ENCODE data around the gene THSD7A.

Gene THSD7A

DNA sequence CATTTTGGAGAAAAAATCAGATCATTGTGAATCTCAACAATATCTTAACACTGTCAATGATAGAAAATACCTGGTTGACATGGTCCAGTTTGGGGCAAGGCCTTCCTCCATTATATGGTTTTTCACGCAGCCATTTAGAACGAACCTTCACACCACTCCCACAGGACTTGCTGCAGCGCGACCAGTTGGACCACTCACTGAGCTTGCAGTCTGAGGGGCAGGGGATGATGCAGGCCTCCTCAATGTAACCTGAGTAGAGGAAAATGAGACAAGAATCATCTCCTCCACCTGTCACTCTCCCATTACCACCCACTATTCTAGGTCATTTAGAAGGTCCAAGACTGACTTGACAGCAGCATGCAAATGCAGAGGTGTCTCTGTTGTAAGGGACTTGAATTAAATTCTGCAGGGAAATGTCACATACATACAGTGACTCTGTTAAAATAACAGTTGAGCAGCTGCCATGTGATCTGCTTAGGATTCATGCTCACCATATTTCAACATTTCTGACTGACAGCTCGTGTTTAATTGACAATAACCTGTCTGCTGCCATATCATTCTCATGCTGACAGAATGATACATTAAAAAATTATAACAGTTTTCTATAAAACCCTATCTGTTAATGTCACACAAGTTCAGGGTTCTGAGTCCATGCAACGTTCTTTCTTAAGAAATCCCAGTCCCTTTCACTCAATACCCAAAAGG lies 403.0 kb downstream of the THSD7A start:
- Histone ChIP-seq H2AFZ (ENCODE audit: insufficient read depth, low read length, poor library complexity) (no peak overlapping the region), H3K18ac (ENCODE audit: low read length) (no peak overlapping the region), H3K4me2 (ENCODE audit: low read length) (no peak overlapping the region), H3K27me3 (ENCODE audit: insufficient read depth, low read length) (no peaks in the 10 kb centered on the region), H3K79me2 (ENCODE audit: control insufficient read depth, insufficient read depth, low read length, poor library complexity) (no peaks in the 10 kb centered on the region), H3K9ac (ENCODE audit: low read length) (no peak overlapping the region), H2BK12ac (ENCODE audit: low read length) (no peak overlapping the region), H3K14ac (ENCODE audit: low read length) (no peak overlapping the region), H3K4ac (ENCODE audit: low read depth, low read length) (no peak overlapping the region), H3K9me3 (ENCODE audit: insufficient read depth, low read depth, low read length) (no peaks in the 10 kb centered on the region), H3K27ac (ENCODE audit: low read depth, low read length) (no peak overlapping the region), H3K23ac (ENCODE audit: low read length) (no peak overlapping the region), H2BK5ac (ENCODE audit: low read depth, low read length, poor library complexity) (no peak overlapping the region), H4K12ac (ENCODE audit: low read depth, low read length) (no peak overlapping the region), H4K91ac (ENCODE audit: low read depth, low read length) (no peak overlapping the region), H3K36me3 (ENCODE audit: control insufficient read depth in 1 of 2, insufficient read depth in 2 of 2, low read length in 2 of 2) (no peaks in the 10 kb centered on the region), H2BK120ac (ENCODE audit: insufficient read depth, low read length, poor library complexity) (no peak overlapping the region), H3K79me1 (ENCODE audit: low read length) (no peaks in the 10 kb centered on the region), H2AK5ac (ENCODE audit: low read length) (no peak overlapping the region), H4K8ac (ENCODE audit: low read depth, low read length) (no peak overlapping the region), H3K4me1 (ENCODE audit: control insufficient read depth in 1 of 2, insufficient read depth in 2 of 2, low read length in 2 of 2) (no peaks in the 10 kb centered on the region), H3K4me3 (ENCODE audit: low read depth, low read length) (no peak overlapping the region)
- no peak for DNase-seq
- WGBS (ENCODE audit: extremely low coverage, insufficient coverage, insufficient read length), result no CpG with 5 or more reads among the region's 6 CpGs

DNA sequence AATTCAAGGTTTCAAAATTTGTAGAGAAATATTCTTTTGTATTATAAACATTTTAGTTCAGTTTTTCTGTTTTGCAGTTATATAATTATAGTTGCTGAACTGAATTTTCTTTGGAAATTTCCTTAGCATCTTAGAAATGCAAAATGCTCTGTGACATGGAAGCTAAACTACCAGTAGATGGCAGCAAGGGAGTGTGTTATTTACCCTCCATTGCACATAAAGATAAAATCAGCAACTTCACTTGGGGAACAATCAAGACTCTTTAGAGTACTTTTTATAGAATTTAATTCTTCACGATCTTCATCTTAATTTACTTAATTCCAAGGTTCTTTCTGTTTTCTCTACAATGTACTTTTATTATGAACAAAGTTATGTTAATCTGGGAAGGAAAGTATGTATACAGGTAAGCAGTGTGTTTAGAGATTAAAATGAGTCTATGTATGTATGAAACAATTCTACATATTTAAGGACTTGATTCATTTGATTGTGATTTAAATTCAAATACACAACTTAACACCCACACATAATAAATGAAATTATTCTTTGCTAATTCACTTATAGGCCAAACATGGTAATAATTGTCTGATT lies 404.2 kb downstream of the THSD7A start:
- no CpG with 5 or more reads among the region's 1 CpG for WGBS (ENCODE audit: extremely low coverage, insufficient coverage, insufficient read length)
- no peak overlapping the region for H3K4ac ChIP-seq (ENCODE audit: low read depth, low read length)
- no peak overlapping the region for H3K4me3 ChIP-seq (ENCODE audit: low read depth, low read length)
- H3K36me3 ChIP-seq (ENCODE audit: control insufficient read depth in 1 of 2, insufficient read depth in 2 of 2, low read length in 2 of 2), result no peaks in the 10 kb centered on the region
- no peak overlapping the region for H4K91ac ChIP-seq (ENCODE audit: low read depth, low read length)
- H3K27ac ChIP-seq (ENCODE audit: low read depth, low read length), result no peak overlapping the region
- no peak overlapping the region for H3K14ac ChIP-seq (ENCODE audit: low read length)
- H3K9ac ChIP-seq (ENCODE audit: low read length), result no peak overlapping the region
- no peaks in the 10 kb centered on the region for H3K79me2 ChIP-seq (ENCODE audit: control insufficient read depth, insufficient read depth, low read length, poor library complexity)
- H3K27me3 ChIP-seq (ENCODE audit: insufficient read depth, low read length), result no peaks in the 10 kb centered on the region
- H4K8ac ChIP-seq (ENCODE audit: low read depth, low read length), result no peak overlapping the region
- H2BK12ac ChIP-seq (ENCODE audit: low read length), result no peak overlapping the region
- no peak overlapping the region for H4K12ac ChIP-seq (ENCODE audit: low read depth, low read length)
- no peaks in the 10 kb centered on the region for H3K79me1 ChIP-seq (ENCODE audit: low read length)
- H3K4me1 ChIP-seq (ENCODE audit: control insufficient read depth in 1 of 2, insufficient read depth in 2 of 2, low read length in 2 of 2), result no peaks in the 10 kb centered on the region
- H2BK120ac ChIP-seq (ENCODE audit: insufficient read depth, low read length, poor library complexity), result no peak overlapping the region
- H2BK5ac ChIP-seq (ENCODE audit: low read depth, low read length, poor library complexity), result no peak overlapping the region
- H2AK5ac ChIP-seq (ENCODE audit: low read length), result no peak overlapping the region
- H3K9me3 ChIP-seq (ENCODE audit: insufficient read depth, low read depth, low read length), result no peaks in the 10 kb centered on the region
- no peak overlapping the region for H3K18ac ChIP-seq (ENCODE audit: low read length)
- H3K23ac ChIP-seq (ENCODE audit: low read length), result no peak overlapping the region
- H2AFZ ChIP-seq (ENCODE audit: insufficient read depth, low read length, poor library complexity), result no peak overlapping the region
- DNase-seq, result peak; percentile 22 to 86
- H3K4me2 ChIP-seq (ENCODE audit: low read length), result no peak overlapping the region

GRCh38 chr7:11424006-11424405 lies 408.0 kb downstream of the THSD7A start:
- Histone ChIP-seq H3K14ac (ENCODE audit: low read length) (no peak overlapping the region), H4K12ac (ENCODE audit: low read depth, low read length) (no peak overlapping the region), H2BK120ac (ENCODE audit: insufficient read depth, low read length, poor library complexity) (no peak overlapping the region), H2BK12ac (ENCODE audit: low read length) (no peak overlapping the region), H3K4me1 (ENCODE audit: control insufficient read depth in 1 of 2, insufficient read depth in 2 of 2, low read length in 2 of 2) (no peaks in the 10 kb centered on the region), H3K79me1 (ENCODE audit: low read length) (no peaks in the 10 kb centered on the region), H4K8ac (ENCODE audit: low read depth, low read length) (no peak overlapping the region), H3K23ac (ENCODE audit: low read length) (no peak overlapping the region), H2AK5ac (ENCODE audit: low read length) (no peak overlapping the region), H3K27me3 (ENCODE audit: insufficient read depth, low read length) (no peaks in the 10 kb centered on the region), H3K36me3 (ENCODE audit: control insufficient read depth in 1 of 2, insufficient read depth in 2 of 2, low read length in 2 of 2) (peaks cover 0 to 3% of the 10 kb centered on the region in 2 experiments), H3K9ac (ENCODE audit: low read length) (no peak overlapping the region), H3K4me3 (ENCODE audit: low read depth, low read length) (no peak overlapping the region), H3K9me3 (ENCODE audit: insufficient read depth, low read depth, low read length) (peaks cover 6% of the 10 kb centered on the region), H3K79me2 (ENCODE audit: control insufficient read depth, insufficient read depth, low read length, poor library complexity) (no peaks in the 10 kb centered on the region), H3K27ac (ENCODE audit: low read depth, low read length) (no peak overlapping the region), H4K91ac (ENCODE audit: low read depth, low read length) (no peak overlapping the region), H2AFZ (ENCODE audit: insufficient read depth, low read length, poor library complexity) (no peak overlapping the region), H3K18ac (ENCODE audit: low read length) (no peak overlapping the region), H3K4ac (ENCODE audit: low read depth, low read length) (no peak overlapping the region), H2BK5ac (ENCODE audit: low read depth, low read length, poor library complexity) (no peak overlapping the region), H3K4me2 (ENCODE audit: low read length) (no peak overlapping the region)
- no peak for DNase-seq
- no CpG with 5 or more reads among the region's 2 CpGs for WGBS (ENCODE audit: extremely low coverage, insufficient coverage, insufficient read length)

DNA sequence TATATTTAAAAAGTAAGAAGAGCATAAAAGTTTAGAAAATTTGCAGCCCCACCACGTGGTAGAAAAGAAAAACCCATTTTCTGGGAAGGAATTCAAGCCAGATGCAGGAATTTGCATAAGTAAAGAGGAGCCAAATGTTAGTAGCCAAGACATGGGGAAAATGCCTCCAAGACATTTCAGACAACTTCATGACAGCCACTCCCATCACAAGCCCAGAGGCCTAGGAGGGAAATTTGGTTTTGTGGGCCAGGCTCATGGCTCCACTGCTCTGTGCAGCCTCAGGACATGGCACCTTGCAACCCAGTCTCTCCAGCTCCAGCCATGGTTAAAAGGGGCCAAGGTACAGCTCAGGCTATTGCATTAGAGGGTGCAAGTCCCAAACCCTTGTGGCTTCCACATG lies 411.9 kb downstream of the THSD7A start:
- H3K27me3 ChIP-seq (ENCODE audit: insufficient read depth, low read length), result no peaks in the 10 kb centered on the region
- H3K79me2 ChIP-seq (ENCODE audit: control insufficient read depth, insufficient read depth, low read length, poor library complexity), result no peaks in the 10 kb centered on the region
- H3K14ac ChIP-seq (ENCODE audit: low read length), result no peak overlapping the region
- no peak overlapping the region for H2AFZ ChIP-seq (ENCODE audit: insufficient read depth, low read length, poor library complexity)
- no peak overlapping the region for H2BK5ac ChIP-seq (ENCODE audit: low read depth, low read length, poor library complexity)
- no peak overlapping the region for H3K4me2 ChIP-seq (ENCODE audit: low read length)
- peaks cover 0 to 3% of the 10 kb centered on the region in 2 experiments for H3K36me3 ChIP-seq (ENCODE audit: control insufficient read depth in 1 of 2, insufficient read depth in 2 of 2, low read length in 2 of 2)
- H3K79me1 ChIP-seq (ENCODE audit: low read length), result no peaks in the 10 kb centered on the region
- no peak overlapping the region for H4K91ac ChIP-seq (ENCODE audit: low read depth, low read length)
- no peak overlapping the region for H3K27ac ChIP-seq (ENCODE audit: low read depth, low read length)
- no peak overlapping the region for H4K8ac ChIP-seq (ENCODE audit: low read depth, low read length)
- no peak overlapping the region for H2BK120ac ChIP-seq (ENCODE audit: insufficient read depth, low read length, poor library complexity)
- H3K9ac ChIP-seq (ENCODE audit: low read length), result no peak overlapping the region
- H2AK5ac ChIP-seq (ENCODE audit: low read length), result no peak overlapping the region
- no peak overlapping the region for H3K4ac ChIP-seq (ENCODE audit: low read depth, low read length)
- H3K4me3 ChIP-seq (ENCODE audit: low read depth, low read length), result no peak overlapping the region
- H3K18ac ChIP-seq (ENCODE audit: low read length), result no peak overlapping the region
- no peak overlapping the region for H3K23ac ChIP-seq (ENCODE audit: low read length)
- no peaks in the 10 kb centered on the region for H3K4me1 ChIP-seq (ENCODE audit: control insufficient read depth in 1 of 2, insufficient read depth in 2 of 2, low read length in 2 of 2)
- H2BK12ac ChIP-seq (ENCODE audit: low read length), result no peak overlapping the region
- DNase-seq, result no peak
- WGBS (ENCODE audit: extremely low coverage, insufficient coverage, insufficient read length), result no CpG with 5 or more reads among the region's 1 CpG
- H4K12ac ChIP-seq (ENCODE audit: low read depth, low read length), result no peak overlapping the region
- H3K9me3 ChIP-seq (ENCODE audit: insufficient read depth, low read depth, low read length), result peaks cover 6% of the 10 kb centered on the region

Measured in trophoblast cell (in vitro differentiated cells and primary cell).